GM18526 (cell line): ENCODE measurements around the gene COMMD7.

Experiments
- POLR2A ChIP-seq: IDR thresholded peaks from 3 replicates; pipeline ENCODE4 v1.6.1; 2011; ENCODE audit not compliant: insufficient read length; ENCODE audit errors: extremely low read depth

The COMMD7 gene

GRCh38 chr20:32751702-32752457 lies 8.6 kb upstream of the COMMD7 start:
- no peak for TF ChIP-seq POLR2A

- no peak for TF ChIP-seq POLR2A
These were observed 8.0 kb upstream of the COMMD7 start for GRCh38 chr20:32751293-32751692.

GRCh38 chr20:32749914-32750637 lies 6.8 kb upstream of the COMMD7 start:
- no peak for TF ChIP-seq POLR2A

GRCh38 chr20:32742322-32743236 lies 688 bp downstream of the COMMD7 start:
- TF ChIP-seq POLR2A, result no peak

GRCh38 chr20:32741151-32741550 lies 2.1 kb downstream of the COMMD7 start:
- no peak for TF ChIP-seq POLR2A

GRCh38 chr20:32737371-32738223 lies 5.7 kb downstream of the COMMD7 start:
- no peak for TF ChIP-seq POLR2A

GRCh38 chr20:32731882-32732266 lies 11.4 kb downstream of the COMMD7 start:
- TF ChIP-seq POLR2A, result no peak

GRCh38 chr20:32727683-32728082 lies 15.6 kb downstream of the COMMD7 start:
- TF ChIP-seq POLR2A, result no peak

GRCh38 chr20:32718749-32719348 lies 24.4 kb downstream of the COMMD7 start:
- TF ChIP-seq POLR2A, result no peak

GRCh38 chr20:32711346-32711745 lies 31.9 kb downstream of the COMMD7 start:
- no peak for TF ChIP-seq POLR2A

GRCh38 chr20:32709632-32710121 lies 33.6 kb downstream of the COMMD7 start:
- TF ChIP-seq POLR2A, result no peak

GRCh38 chr20:32707691-32708581 lies 35.3 kb downstream of the COMMD7 start:
- no peak for TF ChIP-seq POLR2A

- TF ChIP-seq POLR2A, result no peak
These were observed 36.8 kb downstream of the COMMD7 start for GRCh38 chr20:32706486-32706885.

- TF ChIP-seq POLR2A, result no peak
These were observed 40.4 kb downstream of the COMMD7 start for GRCh38 chr20:32702706-32703425.
